Activated T-helper 1 cell treated with anti-CD3 and anti-CD28 coated beads, Interleukin-2, amount 50 U/mL, for 16 hours (primary cell): Measurements from ENCODE around the gene NDUFAF8.

Source experiments
- DNase-seq, 2 donors: peaks; one replicate each; pipeline ENCODE4 v3.0.0-alpha.2; 2020; ENCODE audit warnings: low read depth in 1 of 2, low spot score in 1 of 2

Gene NDUFAF8

GRCh38 chr17:81272616-81273015, 33.5 kb downstream of the NDUFAF8 start:
- no peak for DNase-seq

- DNase-seq = no peak
Observed at GRCh38 chr17:81273698-81274470, 34.8 kb downstream of the NDUFAF8 start.

DNA sequence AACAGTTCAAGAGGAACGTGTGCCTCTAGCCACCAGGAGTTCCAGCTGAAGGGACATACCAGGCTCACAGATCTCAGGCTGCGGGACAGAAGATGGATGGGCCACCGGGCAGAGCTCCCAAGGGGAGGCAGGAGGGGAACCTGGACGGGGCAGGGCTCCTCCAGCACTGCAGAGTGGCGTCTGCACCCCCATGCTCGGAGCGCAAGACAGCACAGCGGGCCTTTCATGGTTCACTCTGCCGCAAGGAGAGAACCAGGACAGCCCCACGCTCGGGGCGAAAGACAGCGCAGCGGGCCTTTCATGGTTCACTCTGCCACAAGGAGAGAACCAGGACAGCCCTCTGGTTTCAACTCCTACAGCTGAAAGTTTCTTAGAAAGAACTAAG, 35.3 kb downstream of the NDUFAF8 start:
- no peak for DNase-seq

DNA sequence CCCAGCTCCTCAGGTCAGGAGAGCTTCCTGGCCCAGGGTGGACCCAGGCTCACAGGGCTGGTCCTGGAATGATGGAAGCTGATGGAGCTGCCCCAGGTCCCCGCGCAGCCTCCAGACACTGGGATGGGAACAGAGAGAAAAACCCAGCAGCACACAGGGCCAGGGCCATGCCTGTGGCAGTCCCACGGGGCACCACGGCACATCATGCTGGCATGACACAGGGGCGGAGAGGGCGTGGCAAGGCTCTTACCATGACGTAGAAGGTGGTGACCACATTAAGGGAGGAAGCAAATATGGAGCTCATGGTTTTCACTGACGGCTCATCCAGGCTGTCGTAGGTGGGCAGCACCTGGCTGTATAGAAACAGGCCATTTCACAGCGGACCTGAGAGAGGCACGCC, 37.7 kb downstream of the NDUFAF8 start:
- DNase-seq = no peak

GRCh38 chr17:81277421-81277820, 38.3 kb downstream of the NDUFAF8 start:
- DNase-seq = no peak

- DNase-seq = no peak
Observed at GRCh38 chr17:81277946-81278693, 39.0 kb downstream of the NDUFAF8 start.

GRCh38 chr17:81278831-81279230, 39.7 kb downstream of the NDUFAF8 start:
- no peak for DNase-seq

- no peak for DNase-seq
Observed at GRCh38 chr17:81279278-81280275, 40.5 kb downstream of the NDUFAF8 start.

- DNase-seq = no peak
Observed at GRCh38 chr17:81280571-81280970, 41.5 kb downstream of the NDUFAF8 start.

- DNase-seq = no peak
Observed at GRCh38 chr17:81282141-81282540, 43.0 kb downstream of the NDUFAF8 start.

GRCh38 chr17:81282876-81283275, 43.8 kb downstream of the NDUFAF8 start:
- no peak for DNase-seq

GRCh38 chr17:81285179-81285878, 46.2 kb downstream of the NDUFAF8 start:
- DNase-seq = peak; percentile 22 to 30

GRCh38 chr17:81285894-81286293, 46.8 kb downstream of the NDUFAF8 start:
- no peak for DNase-seq

DNA sequence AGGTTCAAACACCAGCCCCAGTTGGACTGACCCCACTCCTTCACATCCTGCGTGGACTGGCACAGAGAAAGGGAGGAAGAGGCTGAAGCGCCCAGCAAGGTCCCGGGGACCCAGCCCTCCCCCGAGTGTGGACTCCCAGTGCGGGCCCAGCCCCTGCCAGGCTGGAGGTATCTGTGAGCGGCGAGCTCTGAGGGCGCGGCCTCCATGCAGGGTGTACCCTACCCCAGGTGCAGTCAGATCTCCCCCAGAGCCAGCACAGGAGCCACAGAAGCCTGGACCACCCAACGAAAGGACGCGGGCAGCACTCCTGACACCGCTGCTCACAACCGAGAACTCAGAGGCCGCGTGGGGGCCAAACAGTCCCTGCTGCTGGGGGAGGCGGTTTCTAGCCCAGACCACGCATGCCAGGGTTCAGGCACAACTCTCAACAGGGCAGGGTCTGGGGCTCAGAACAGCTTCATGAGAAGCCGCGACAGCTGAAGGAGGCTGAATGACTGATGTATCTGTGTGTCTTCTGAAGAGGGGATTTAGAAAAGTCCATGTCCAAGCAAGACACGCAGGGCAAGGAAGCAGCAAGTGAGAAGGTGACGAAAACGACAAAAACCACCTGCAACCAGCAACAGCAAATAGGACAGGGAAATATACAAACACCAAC, 47.5 kb downstream of the NDUFAF8 start:
- DNase-seq = no peak

- DNase-seq = no peak
Observed at GRCh38 chr17:81287152-81287551, 48.0 kb downstream of the NDUFAF8 start.

DNA sequence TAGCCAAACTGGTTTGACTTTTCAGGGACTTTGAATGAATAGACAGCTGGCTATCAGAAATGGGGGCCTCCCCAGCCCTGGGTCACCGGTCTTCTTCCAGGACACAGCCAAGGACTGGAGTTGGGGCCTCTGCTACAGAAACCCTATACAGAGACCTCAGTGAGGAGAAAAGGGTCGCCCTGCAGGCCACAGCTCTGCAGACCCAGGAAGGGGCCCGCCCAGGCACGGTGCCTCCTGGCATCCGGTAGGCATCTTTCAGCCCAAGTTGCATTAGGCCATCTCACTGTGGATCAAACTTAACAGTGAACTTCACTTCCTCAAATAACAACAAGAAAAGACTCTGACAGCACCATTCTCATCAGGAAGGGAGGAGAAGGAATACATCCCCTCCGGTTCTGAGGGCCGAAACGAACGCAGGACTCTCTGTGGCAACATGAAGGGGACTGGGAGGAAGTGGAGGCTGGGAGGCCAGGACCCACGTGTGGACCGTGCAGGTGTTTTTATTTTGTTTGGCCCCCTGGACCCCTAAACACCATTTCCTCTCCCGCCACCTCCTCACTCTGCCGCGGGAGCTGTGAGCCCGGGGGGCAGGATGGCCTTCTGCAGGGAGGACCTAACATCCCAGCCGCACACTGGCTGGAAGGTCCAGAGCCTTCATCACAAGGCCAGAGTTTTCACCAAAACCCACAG, 48.8 kb downstream of the NDUFAF8 start:
- no peak for DNase-seq

DNA sequence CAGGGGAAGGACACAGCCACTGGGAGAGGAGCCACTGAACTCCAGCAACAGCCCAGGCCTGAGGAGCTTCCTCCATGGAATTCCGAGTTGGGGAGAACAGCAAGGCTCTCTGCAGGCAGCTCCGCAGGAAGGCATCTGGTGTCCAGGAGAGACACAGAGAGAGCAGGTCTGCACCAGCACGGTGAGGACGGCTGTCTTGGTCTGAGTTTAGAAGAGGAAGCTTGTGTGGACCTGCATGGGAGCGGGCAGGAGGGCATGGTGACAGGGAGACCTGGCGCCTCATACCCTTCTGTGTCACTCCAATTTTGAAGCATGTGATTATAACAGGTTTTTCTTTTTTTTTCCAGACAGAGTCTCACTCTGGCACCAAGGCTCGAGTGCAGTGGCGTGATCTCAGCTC, 49.6 kb downstream of the NDUFAF8 start:
- no peak for DNase-seq

GRCh38 chr17:81289627-81290026, 50.5 kb downstream of the NDUFAF8 start:
- DNase-seq = no peak

DNA sequence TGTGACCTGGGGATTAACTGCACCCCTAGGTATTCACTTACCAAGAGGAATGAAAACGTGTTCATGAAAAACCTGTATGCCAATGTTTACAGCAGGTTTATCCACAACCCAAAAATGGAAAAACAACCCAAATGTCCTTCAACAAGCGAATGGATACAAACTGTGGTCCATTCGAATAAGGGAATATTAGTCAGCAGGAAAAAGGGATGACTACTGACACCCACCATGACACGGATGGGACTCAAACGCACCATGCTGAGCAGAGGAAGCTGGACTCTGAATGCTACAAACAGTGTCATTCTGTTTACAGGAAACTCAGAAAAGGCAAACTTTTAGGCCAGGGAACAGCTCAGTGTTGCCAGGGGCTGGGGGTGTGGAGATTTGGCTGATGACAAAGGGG, 51.1 kb downstream of the NDUFAF8 start:
- no peak for DNase-seq
